ENCODE measurements around the gene STOX1. TPM values are rescaled to one million over a fixed set of nuclear protein-coding genes. Genes with fewer than 3 reads are reported as not detected.
"Not testable (repeated sequence)": the region's sequence is repeated elsewhere in the genome, so short reads cannot be mapped to it uniquely, and the experiment has no call there.

The STOX1 gene
- polyA plus RNA-seq, 1 donor (not counting 4 experiments of a cell fraction or from before 2014, with no cell fraction given): 0.14 TPM

GRCh38 chr10:68800211-68800610 lies 27.1 kb upstream of the STOX1 start:
- dilution Hi-C loops (cut with MboI; ENCODE audit: extremely low pct_ligation_motif_present, low sequenced_read_pairs): no loop called here
- TF ChIP-seq CTCF (optimal IDR thresholded peaks at IDR 0.05 in 1 of 3, IDR thresholded peaks at IDR 0.05 in 1 of 3, conservative IDR thresholded peaks at IDR 0.05 in 1 of 3; ENCODE audit: extremely low read depth in 1 of 3, insufficient read depth in 2 of 3, low read length in 3 of 3) (no peak), EZH2 (IDR thresholded peaks at IDR 0.05; ENCODE audit: low read length) (no peak)
- FAIRE-seq (no peak), DNase-seq (ENCODE audit: low read depth, low spot score) (no peak)
- Histone ChIP-seq H3K27me3 (ENCODE audit: control insufficient read depth, extremely low read depth, insufficient read depth, low read length) (no peaks in the 10 kb centered on the region), H3K79me2 (ENCODE audit: control insufficient read depth, insufficient read depth, low read length) (no peaks in the 10 kb centered on the region), H3K9me1 (ENCODE audit: control insufficient read depth, extremely low read depth, insufficient read depth, low read length) (peaks cover 2% of the 10 kb centered on the region), H2AFZ (ENCODE audit: control insufficient read depth, low read length) (no peak overlapping the region), H3K36me3 (ENCODE audit: control insufficient read depth in 2 of 2, extremely low read depth in 1 of 2, insufficient read depth in 2 of 2, low read length in 2 of 2) (no peaks in the 10 kb centered on the region), H3K4me2 (ENCODE audit: control insufficient read depth, extremely low read depth, insufficient read depth, low read depth, low read length) (no peak overlapping the region), H4K20me1 (ENCODE audit: control insufficient read depth, extremely low read depth, insufficient read depth, low read length) (no peaks in the 10 kb centered on the region), H3K9ac (ENCODE audit: control insufficient read depth, extremely low read depth, insufficient read depth, low read length) (no peak overlapping the region), H3K4me1 (ENCODE audit: control insufficient read depth, extremely low read depth, insufficient read depth, low read length) (peaks cover 17% of the 10 kb centered on the region), H3K4me3 (ENCODE audit: control insufficient read depth in 2 of 3, extremely low read depth in 1 of 3, insufficient read depth in 2 of 3, low read depth in 1 of 3, low read length in 3 of 3) (no peak overlapping the region), H3K27ac (ENCODE audit: control insufficient read depth, insufficient read depth, low read length) (no peak overlapping the region), H3K9me3 (ENCODE audit: control insufficient read depth, low read depth, low read length) (no peaks in the 10 kb centered on the region)

GRCh38 chr10:68804692-68805091 lies 22.6 kb upstream of the STOX1 start:
- Histone ChIP-seq H3K4me3 (ENCODE audit: control insufficient read depth in 2 of 3, extremely low read depth in 1 of 3, insufficient read depth in 2 of 3, low read depth in 1 of 3, low read length in 3 of 3) (no peak overlapping the region), H3K79me2 (ENCODE audit: control insufficient read depth, insufficient read depth, low read length) (no peaks in the 10 kb centered on the region), H3K9ac (ENCODE audit: control insufficient read depth, extremely low read depth, insufficient read depth, low read length) (no peak overlapping the region), H3K9me1 (ENCODE audit: control insufficient read depth, extremely low read depth, insufficient read depth, low read length) (no peaks in the 10 kb centered on the region), H2AFZ (ENCODE audit: control insufficient read depth, low read length) (no peak overlapping the region), H3K27ac (ENCODE audit: control insufficient read depth, insufficient read depth, low read length) (no peak overlapping the region), H3K27me3 (ENCODE audit: control insufficient read depth, extremely low read depth, insufficient read depth, low read length) (no peaks in the 10 kb centered on the region), H3K4me2 (ENCODE audit: control insufficient read depth, extremely low read depth, insufficient read depth, low read depth, low read length) (no peak overlapping the region), H3K9me3 (ENCODE audit: control insufficient read depth, low read depth, low read length) (no peaks in the 10 kb centered on the region), H4K20me1 (ENCODE audit: control insufficient read depth, extremely low read depth, insufficient read depth, low read length) (no peaks in the 10 kb centered on the region), H3K4me1 (ENCODE audit: control insufficient read depth, extremely low read depth, insufficient read depth, low read length) (no peaks in the 10 kb centered on the region), H3K36me3 (ENCODE audit: control insufficient read depth in 2 of 2, extremely low read depth in 1 of 2, insufficient read depth in 2 of 2, low read length in 2 of 2) (no peaks in the 10 kb centered on the region)
- FAIRE-seq: no peak
- TF ChIP-seq CTCF (optimal IDR thresholded peaks at IDR 0.05 in 1 of 3, IDR thresholded peaks at IDR 0.05 in 1 of 3, conservative IDR thresholded peaks at IDR 0.05 in 1 of 3; ENCODE audit: extremely low read depth in 1 of 3, insufficient read depth in 2 of 3, low read length in 3 of 3) (no peak), EZH2 (IDR thresholded peaks at IDR 0.05; ENCODE audit: low read length) (no peak)
- dilution Hi-C loops (cut with MboI; ENCODE audit: extremely low pct_ligation_motif_present, low sequenced_read_pairs): no loop called here
- DNase-seq (ENCODE audit: low read depth, low spot score): no peak

- dilution Hi-C loops (cut with MboI; ENCODE audit: extremely low pct_ligation_motif_present, low sequenced_read_pairs); H3K36me3 ChIP-seq (ENCODE audit: control insufficient read depth in 2 of 2, extremely low read depth in 1 of 2, insufficient read depth in 2 of 2, low read length in 2 of 2); H3K4me3 ChIP-seq (ENCODE audit: control insufficient read depth in 2 of 3, extremely low read depth in 1 of 3, insufficient read depth in 2 of 3, low read depth in 1 of 3, low read length in 3 of 3); H3K27ac ChIP-seq (ENCODE audit: control insufficient read depth, insufficient read depth, low read length); DNase-seq (ENCODE audit: low read depth, low spot score); H3K27me3 ChIP-seq (ENCODE audit: control insufficient read depth, extremely low read depth, insufficient read depth, low read length); H3K9me1 ChIP-seq (ENCODE audit: control insufficient read depth, extremely low read depth, insufficient read depth, low read length); H3K79me2 ChIP-seq (ENCODE audit: control insufficient read depth, insufficient read depth, low read length); FAIRE-seq; H3K4me2 ChIP-seq (ENCODE audit: control insufficient read depth, extremely low read depth, insufficient read depth, low read depth, low read length); H3K9ac ChIP-seq (ENCODE audit: control insufficient read depth, extremely low read depth, insufficient read depth, low read length); H2AFZ ChIP-seq (ENCODE audit: control insufficient read depth, low read length); H3K9me3 ChIP-seq (ENCODE audit: control insufficient read depth, low read depth, low read length); H3K4me1 ChIP-seq (ENCODE audit: control insufficient read depth, extremely low read depth, insufficient read depth, low read length); H4K20me1 ChIP-seq (ENCODE audit: control insufficient read depth, extremely low read depth, insufficient read depth, low read length): not testable (repeated sequence)
Measured at GRCh38 chr10:68810830-68811229, 16.5 kb upstream of the STOX1 start.

Data from keratinocyte (primary cell).